SIG-M5 treated with dmso at 0.1 percent for 504 hours (cell line): ENCODE measurements around the gene TATDN3.
"Not testable (repeated sequence)": the region's sequence is repeated elsewhere in the genome, so short reads cannot be mapped to it uniquely, and the experiment has no call there.

Source experiments
- DNase-seq: peaks from one replicate; lab custom pipeline; 2025; ENCODE audit not compliant: unreplicated experiment; lab: John Stamatoyannopoulos, UW

The TATDN3 gene

DNA sequence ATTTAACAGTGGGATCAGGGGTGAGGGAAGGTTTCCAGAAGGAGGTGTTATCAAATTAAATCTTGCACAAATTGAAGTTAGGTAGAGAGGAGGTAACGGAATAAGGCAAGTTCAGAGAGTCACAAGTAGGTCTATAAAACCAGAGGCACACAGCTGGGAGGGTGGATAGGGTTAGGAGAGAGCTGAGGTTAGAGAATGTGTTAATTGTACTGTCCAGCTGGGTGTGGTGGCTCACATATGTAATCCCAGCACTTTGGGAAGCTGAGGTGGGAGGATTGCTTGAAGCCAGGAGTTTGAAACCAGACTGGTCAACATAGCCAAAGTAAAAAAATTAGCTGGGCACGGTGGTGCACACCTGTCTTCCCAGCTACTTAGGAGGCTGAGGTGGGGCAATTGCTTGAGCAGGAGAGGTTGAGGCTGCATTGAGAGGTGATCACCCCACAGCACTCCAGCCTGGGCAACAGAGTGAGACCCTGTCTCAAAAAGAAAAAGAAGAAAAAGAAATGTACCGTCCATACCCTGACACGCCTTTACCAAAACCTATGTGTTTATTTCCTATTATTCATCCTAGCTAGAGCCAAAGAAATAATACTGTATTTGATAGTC lies 35.6 kb downstream of the TATDN3 start:
- DNase-seq = no peak

DNA sequence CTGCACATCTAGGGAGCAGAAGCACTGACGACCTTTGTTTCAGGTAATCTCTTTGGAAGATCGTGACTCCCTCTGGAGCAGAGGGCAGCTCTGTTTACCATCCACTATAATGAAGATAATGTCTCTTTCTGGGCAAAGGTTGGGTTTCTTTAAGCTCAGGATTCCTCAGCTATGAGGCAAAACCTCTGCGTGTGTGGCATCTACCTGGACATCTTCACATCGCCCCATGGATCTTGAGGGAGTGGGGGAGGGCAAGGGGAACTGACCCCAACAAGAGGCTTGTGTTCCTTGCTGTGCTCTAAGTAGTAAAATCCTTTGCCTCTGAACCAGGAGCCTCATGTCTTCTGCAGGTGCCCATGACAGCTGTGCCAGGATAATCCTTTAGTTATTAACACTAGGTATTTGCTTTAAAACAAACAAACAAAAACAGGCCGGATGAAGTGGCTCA lies 36.2 kb downstream of the TATDN3 start:
- no peak for DNase-seq

DNA sequence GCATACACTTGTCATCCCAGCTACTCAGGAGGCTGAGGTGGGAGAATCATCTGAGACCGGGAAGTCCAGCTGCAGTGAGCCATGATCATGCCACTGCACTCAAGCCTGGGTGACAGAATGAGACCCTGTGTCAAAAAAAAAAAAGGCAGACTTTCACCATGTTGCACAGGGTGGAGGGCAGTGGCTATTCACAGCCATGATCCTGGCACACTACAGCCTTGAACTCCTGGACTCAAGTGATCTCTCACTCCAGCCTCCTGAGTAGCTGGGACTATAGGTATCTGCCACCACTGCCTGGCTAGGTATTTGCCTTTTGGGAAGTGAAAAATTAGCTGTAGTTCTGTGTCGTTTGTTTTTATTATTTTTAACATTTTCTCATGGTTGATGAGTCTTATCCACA lies 36.7 kb downstream of the TATDN3 start:
- DNase-seq = no peak

DNA sequence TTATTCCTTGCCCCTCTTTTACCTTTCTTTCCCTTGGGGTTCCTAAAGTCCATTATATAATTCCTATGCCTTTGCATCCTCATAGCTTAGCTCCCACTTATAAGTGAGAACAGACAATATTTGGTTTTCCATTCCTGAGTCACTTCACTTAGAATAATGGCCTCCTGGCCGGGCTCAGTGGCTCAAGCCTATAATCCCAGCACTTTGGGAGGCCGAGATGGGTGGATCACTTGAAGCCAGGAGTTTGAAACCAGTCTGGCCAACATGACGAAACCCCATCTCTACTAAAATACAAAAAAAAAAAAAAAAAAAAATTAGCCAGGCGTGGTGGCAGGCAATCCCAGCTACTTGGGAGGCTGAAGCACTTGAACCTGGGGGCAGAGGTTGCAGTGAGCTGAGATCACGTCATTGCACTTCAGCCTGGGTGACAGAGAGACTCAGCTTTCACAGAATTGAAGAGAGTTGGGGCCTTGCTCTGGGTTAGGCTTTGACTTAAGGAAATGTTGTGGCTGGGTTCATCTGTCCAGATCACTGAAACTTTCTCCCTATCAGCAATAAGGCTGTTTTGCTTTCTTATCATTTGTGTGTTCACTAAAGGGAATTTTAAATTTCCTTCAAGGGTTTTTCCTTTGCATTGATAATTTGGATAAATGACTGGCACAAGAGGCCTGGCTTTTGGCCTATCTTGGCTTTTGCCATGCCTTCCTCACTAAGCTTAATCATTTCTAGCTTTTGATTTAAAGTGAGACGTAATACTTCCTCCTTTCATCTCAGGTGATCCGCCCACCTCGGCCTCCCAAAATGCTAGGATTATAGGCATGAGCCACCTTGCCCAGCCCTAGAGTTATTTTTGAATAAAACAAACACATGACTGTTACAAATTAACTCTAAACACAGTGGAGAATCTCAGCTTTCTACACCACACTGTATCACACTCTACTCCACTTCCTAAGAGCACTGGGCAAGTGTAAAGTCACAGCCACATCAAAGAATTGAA lies 41.8 kb downstream of the TATDN3 start:
- DNase-seq = not testable (repeated sequence)

DNA sequence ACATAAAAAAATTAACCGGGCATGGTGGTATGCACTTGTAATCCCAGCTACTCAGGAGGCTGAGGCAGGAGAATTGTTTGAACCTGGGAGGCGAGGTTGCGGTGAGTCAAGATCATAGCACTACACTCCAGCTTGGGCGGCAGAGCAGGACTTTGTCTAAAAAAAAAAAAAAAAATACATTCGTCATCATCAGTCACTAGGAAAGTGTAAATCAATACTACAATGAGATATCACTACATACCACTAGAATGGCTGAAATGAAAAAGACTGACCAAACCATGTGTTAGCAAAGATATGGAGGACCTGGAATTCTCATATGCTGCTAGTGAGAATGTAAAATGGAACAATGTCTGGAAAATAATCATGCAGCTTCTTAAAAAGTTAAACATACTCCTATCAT lies 46.5 kb downstream of the TATDN3 start:
- no peak for DNase-seq

DNA sequence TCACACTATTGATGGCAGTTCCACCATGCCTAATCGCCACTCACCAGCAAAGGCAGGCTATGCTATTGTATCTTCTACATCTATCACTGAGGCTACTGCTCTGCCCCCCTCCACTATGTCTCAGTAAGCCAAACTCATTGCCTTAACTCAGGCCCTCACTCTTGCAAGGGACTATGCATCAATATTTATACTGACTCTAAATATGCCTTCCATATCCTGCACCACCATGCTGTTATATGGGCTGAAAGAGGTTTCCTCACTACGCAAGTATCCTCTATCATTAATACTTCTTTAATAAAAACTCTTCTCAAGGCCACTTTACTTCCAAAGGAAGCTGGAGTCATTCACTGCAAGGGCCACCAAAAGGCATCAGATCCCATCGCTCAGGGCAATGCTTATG lies 52.8 kb downstream of the TATDN3 start:
- DNase-seq = not testable (repeated sequence)

DNA sequence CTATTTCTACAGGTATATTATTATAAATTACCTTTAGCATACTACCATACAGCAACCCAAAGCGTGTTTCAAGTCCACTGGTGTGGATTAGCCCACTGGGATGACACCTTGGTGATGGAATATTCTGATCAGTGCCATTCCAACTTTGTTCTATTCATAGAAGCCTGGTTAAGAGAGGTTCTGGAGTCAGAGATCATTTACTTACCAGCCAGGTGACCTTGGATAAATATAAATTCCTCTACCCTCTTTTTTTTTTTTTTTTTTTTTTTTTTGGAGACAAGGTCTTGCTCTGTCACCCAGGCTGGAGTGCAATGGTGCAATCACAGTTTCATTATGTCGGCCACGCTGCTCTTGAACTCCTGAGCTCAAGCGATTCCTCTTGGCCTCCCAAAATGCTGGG lies 55.9 kb downstream of the TATDN3 start, which contains the start of gene SPATA45:
TSS of gene SPATA45 (minus strand) at position 101 of the 400 bp plus-strand sequence. CDS start 11,500 bp downstream, outside the sequence.
- DNase-seq = no peak

DNA sequence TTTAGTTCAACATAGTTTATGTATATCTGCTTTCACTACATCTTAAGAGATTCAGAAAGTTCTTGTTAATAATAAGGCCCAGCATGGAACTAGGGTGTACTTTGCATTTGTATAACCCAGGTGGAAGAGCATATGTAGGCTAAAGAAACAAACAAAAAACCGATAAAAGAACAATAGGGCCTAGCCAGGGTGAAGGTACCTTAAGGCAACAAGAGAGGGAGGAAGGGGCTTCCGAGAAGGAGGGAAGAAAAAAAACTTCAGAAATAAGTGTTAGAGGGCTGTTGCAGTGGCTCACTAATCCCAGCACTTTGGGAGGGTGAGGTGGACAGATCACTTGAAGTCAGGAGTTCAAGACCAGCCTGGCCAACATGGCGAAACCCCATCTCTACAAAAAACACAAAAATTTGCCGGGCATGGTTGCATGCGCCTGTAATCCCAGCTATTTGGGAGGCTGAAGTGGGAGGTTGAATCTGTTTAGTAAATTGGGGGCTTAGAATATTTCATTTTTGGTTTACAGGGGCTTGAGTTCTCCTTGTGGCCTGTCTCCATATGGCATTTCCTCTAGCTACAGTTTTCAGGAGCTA lies 60.5 kb downstream of the TATDN3 start:
- DNase-seq = no peak

DNA sequence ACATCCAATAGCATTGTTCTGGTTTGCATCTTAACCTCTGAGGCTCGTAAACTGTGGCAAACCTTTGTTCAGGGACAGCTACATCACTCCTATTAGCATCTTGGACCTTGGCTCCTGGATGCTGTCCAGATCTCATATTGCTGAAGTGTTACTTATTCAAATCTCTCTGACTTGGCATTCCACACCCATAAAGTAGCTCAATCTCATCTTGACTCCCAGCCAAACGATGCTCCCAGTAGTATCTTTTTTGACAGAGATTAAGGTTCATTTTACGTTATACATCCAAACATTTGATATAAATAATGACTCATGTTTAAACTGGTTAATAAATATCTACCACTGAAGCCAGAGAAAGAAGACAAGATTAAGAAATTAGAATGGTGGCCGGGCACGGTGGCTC lies 62.0 kb downstream of the TATDN3 start:
- DNase-seq = no peak

DNA sequence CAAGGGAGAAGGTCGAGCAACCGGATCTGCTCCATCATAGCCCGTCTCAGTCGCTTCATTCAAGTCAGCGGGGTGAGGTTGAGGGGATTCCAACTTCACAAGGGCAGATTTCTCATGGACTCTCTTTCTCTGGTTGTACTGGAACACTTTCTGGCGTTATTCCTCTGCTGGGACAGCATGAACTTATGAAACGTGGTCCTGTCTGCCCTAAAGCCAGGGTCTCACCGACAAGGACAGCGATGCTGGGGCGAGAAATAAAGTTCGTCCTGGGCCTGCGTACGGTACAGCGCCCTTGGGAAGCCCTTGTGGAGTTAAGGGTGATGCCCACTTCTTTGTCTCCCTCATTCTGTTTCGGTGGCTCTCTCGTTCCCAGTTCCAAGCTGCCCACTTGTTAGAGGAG lies 65.1 kb downstream of the TATDN3 start:
- no peak for DNase-seq

DNA sequence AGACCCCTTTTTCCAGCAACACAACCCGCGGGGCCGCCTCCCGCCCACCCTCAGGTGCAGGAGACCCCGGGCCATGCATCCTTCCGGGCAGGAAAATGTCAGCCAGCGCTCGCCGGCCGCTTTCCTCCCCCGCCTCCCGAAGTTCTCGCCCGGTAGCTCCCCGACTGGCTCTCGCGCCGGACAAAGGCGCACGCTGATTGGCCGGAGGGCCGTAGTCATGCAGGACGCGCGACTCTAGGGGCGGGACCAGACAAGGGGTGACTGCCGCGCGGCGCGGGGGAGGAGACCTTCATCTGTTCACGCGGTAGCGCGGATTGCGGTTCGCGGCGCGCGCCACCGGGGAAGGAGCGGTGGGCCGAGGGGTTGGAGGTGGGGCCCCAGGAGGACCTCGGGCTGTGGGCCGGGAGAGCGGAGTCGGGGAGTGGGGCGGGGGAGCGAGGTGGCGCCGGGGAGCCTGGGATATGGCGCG lies 66.3 kb downstream of the TATDN3 start, which contains the start of gene FLVCR1:
TSS of gene FLVCR1 (plus strand) at position 284 of the 469 bp plus-strand sequence. CDS start at position 462, 178 bp downstream.
- DNase-seq = peak; percentile 98

DNA sequence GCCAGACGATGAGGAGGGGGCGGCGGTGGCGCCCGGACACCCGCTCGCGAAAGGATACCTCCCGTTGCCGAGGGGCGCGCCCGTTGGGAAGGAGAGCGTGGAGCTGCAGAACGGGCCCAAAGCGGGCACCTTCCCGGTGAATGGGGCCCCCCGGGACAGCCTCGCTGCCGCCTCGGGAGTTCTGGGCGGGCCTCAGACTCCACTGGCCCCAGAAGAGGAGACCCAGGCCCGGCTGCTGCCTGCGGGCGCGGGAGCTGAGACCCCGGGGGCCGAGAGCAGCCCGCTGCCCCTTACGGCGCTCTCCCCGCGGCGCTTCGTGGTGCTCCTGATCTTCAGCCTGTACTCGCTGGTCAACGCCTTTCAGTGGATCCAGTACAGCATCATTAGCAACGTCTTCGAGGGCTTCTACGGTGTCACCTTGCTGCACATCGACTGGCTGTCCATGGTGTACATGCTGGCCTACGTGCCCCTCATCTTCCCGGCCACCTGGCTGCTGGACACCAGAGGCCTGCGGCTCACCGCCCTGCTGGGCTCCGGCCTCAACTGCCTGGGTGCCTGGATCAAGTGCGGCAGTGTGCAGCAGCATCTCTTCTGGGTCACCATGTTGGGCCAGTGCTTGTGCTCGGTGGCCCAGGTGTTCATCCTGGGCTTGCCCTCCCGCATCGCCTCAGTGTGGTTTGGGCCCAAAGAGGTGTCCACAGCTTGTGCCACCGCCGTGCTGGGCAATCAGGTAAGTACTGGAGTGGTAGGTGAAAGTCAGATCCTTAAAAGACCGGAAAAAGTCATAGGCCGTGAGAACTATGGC lies 67.0 kb downstream of the TATDN3 start:
- DNase-seq = peak; percentile 49

DNA sequence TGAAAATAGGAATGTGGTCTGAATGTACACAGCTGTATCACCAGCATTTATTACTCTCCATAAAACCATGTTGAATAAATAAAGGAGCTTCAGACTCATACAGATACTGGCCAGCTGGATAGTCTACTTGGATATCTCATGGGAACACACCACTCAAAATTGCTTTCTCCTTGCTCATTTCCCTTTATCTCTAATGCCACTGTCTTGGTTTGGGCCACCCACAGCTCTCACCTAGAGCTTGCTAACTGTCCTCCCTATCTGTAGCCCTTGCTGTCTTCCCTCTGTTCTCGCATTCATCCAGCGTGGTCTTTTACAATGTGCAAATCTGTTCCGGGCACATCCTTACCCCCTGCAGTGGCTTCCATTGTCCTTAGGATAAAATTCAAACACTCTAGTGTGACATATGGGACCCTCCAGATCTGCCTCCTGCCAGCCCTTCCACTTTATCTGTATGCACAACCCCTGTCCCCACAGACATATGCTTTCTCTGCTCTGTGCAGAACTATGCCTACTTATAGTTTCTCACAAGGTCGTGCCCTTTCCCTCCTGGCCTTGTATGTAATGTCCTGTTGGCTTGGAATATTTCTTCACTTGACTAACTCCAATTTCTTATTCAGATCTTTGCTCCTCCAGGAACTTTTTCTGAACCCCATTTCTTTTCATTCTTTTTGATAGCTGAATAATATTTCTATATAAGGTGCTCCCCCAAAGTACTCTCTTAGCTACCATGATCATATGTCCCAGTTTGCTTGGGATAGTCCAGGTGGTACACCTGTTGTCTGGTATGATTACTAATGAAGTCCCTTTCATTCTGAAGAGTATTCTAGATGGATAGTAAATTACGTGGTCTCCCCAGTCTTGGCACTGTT lies 69.3 kb downstream of the TATDN3 start:
- no peak for DNase-seq

DNA sequence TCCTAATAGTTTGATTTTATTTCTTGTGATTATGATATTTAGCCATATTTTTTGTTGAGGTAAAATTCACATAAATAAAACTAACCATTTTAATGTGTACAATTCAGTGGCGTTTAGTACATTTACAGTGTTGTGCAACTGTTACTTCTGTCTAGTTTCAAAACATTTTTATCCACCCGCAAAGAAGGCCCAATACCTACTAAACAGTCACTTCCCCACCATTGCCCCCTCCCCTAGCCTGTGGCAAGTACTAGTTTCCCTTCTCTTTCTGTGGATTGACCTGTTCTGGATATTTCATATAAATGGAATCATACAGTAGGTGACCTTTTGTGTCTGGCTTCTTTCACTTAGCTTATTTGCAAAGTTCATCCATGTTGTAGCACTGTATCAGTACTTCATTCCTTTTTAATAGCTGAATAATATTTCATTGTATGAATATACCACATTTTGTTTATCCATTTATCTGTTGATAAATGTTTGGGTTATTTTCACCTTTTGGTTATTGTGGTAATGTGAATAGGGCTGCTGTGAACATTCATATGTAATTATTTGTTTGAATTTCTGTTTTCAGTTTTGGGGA lies 70.5 kb downstream of the TATDN3 start:
- peak; percentile 74 for DNase-seq

DNA sequence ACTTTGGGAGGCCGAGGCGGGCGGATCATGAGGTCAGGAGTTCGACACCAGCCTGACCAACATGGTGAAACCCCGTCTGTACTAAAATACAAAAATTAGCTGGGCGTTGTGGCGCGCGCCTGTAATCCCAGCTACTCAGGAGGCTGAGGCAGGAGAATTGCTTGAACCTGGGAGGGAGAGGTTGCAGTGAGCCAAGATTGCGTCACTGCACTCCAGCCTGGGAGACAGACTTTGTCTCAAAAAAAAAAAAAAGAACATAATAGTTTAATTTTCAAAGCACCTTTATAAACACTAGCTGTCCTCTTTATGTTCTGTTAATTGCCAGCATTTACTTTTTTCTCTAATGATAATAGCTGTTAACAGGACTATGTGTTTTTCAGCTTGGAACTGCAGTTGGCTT lies 71.7 kb downstream of the TATDN3 start:
- DNase-seq = not testable (repeated sequence)

DNA sequence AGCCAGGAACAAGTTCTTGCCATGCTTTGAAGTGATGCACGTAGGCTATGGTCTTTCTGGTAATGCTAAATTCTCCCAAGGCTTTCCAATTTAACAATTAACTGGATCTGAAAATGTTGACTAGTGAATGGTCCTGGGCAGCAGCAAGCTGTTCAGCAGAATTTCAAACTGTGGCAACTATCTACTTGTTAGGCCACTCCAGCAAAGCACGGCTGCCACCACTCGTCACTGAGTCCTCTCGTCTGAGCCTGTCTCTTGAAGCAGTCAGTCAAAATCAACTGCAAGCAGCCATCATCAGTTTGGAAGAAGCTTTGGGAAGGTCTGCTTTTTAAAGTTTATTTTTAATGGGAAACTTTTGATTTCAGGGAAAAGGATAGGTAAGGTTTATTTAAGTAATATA lies 72.5 kb downstream of the TATDN3 start:
- DNase-seq = no peak
